ACC112 (cell line): ENCODE measurements around the gene DNAJC16.
A peak's percentile ranks its signal among the peaks of the same experiment; 100 is the strongest.
"Not testable (repeated sequence)": the region's sequence is repeated elsewhere in the genome, so short reads cannot be mapped to it uniquely, and the experiment has no call there.

Experiments
- H2AFZ ChIP-seq: fragments of 200-600 bp; sonication (generic); one replicate; pipeline ENCODE4 v1.6.0; 2017; ENCODE audit warnings: antibody characterized with exemption, low read length; ENCODE audit not compliant: unreplicated experiment
- H3K27ac ChIP-seq: fragments of 200-600 bp; sonication (generic); 2 replicates; pipeline ENCODE4 v1.5.1; 2014; ENCODE audit warnings: low read depth, mild to moderate bottlenecking, antibody characterized with exemption, low read length, moderate library complexity
- H3K27me3 ChIP-seq: fragments of 200-600 bp; sonication (generic); 2 replicates; pipeline ENCODE4 v1.6.1; 2014; ENCODE audit warnings: mild to moderate bottlenecking, antibody characterized with exemption, low read length, moderate library complexity, mixed read lengths; ENCODE audit not compliant: insufficient read depth
- H3K36me3 ChIP-seq: fragments of 200-600 bp; sonication (generic); 2 replicates; pipeline ENCODE4 v1.6.1; 2016; ENCODE audit warnings: mild to moderate bottlenecking, antibody characterized with exemption, low read length, moderate library complexity, mixed read lengths; ENCODE audit not compliant: insufficient read depth
- H3K4me1 ChIP-seq: fragments of 200-600 bp; sonication (generic); one replicate; pipeline ENCODE4 v1.6.1; 2016; ENCODE audit warnings: low read length, mixed read lengths; ENCODE audit not compliant: insufficient read depth, unreplicated experiment, control insufficient read depth
- H3K4me3 ChIP-seq: fragments of 200-600 bp; sonication (generic); 2 replicates; pipeline ENCODE4 v1.5.1; 2014; ENCODE audit warnings: mild to moderate bottlenecking, low read depth, low read length
- H3K79me2 ChIP-seq: fragments of 200-600 bp; sonication (generic); one replicate; pipeline ENCODE4 v1.6.0; 2016; ENCODE audit warnings: low read length; ENCODE audit not compliant: control insufficient read depth, unreplicated experiment, insufficient read depth

Gene DNAJC16

GRCh38 chr1:15592285-15592684 is 65.6 kb downstream of the DNAJC16 start:
- Histone ChIP-seq H3K79me2 (no peaks in the 10 kb centered on the region), H3K4me1 (no peaks in the 10 kb centered on the region), H3K4me3 (no peak overlapping the region), H2AFZ (no peak overlapping the region), H3K27ac (no peak overlapping the region), H3K36me3 (no peaks in the 10 kb centered on the region), H3K27me3 (peaks cover 4% of the 10 kb centered on the region; the same call in 1 of the 2 replicates)

GRCh38 chr1:15595809-15596617 is 69.4 kb downstream of the DNAJC16 start:
- no peaks in the 10 kb centered on the region for H3K79me2 ChIP-seq
- no peaks in the 10 kb centered on the region for H3K4me1 ChIP-seq
- H3K27ac ChIP-seq = no peak overlapping the region
- H3K36me3 ChIP-seq = no peaks in the 10 kb centered on the region
- H3K27me3 ChIP-seq = peaks cover 9% of the 10 kb centered on the region; the same call in 1 of the 2 replicates
- no peak overlapping the region for H2AFZ ChIP-seq
- H3K4me3 ChIP-seq = no peak overlapping the region

GRCh38 chr1:15598436-15598835 is 71.8 kb downstream of the DNAJC16 start:
- no peaks in the 10 kb centered on the region for H3K79me2 ChIP-seq
- H3K4me1 ChIP-seq = peaks cover 12% of the 10 kb centered on the region
- no peak overlapping the region for H2AFZ ChIP-seq
- H3K27ac ChIP-seq = no peak overlapping the region
- H3K36me3 ChIP-seq = no peaks in the 10 kb centered on the region
- H3K27me3 ChIP-seq = peaks cover 9% of the 10 kb centered on the region; the same call in 1 of the 2 replicates
- H3K4me3 ChIP-seq = no peak overlapping the region

DNA sequence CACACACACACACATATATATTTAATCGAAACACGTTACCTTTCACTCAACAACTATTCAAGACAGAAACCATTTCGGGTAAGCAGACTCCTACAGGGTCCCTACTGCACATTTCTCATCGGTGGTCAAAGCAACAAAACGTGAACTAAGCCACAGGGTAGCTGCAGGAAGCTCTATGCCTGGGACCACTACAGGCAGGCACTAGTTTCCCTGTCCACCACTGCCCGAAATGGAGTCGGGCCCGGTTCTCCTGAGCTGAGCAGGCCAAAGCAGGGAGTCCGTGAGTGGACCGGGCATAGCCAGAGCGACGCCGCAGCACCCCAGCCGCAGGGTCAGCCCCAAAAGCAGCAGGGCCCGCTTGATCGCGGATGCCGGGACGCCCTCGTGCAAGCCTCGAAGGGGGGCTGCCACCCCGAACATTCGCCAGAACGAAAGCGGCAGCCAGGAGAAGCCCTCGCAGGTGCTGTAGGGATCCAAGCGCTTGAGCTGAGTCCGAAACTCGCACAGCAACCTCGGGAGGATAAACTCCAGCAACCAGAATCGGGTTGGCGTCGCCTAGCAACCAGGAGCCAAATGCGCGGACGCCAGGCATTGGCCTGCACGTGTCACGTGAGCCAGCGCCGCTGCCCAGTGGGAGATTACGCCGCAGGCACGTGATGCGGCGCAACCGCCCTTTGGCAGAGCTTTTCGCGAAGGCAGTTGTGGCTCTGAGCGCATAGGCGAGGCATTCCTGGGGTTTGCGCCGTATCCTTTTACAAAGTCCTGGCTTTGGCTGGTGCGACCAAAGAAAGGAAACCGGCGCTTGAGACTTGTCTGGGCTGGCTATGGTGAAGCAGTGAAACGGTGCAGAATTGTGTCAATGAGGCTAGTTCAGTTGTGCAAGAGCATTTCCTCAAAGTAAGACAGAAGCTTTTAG is 76.7 kb downstream of the DNAJC16 start:
- Histone ChIP-seq H3K36me3 (no peaks in the 10 kb centered on the region), H2AFZ (peak overlapping the region; percentile 99), H3K27me3 (peaks cover 4% of the 10 kb centered on the region; the same call in 1 of the 2 replicates), H3K79me2 (no peaks in the 10 kb centered on the region), H3K4me3 (peak overlapping the region; percentile 94), H3K4me1 (peaks cover 12% of the 10 kb centered on the region), H3K27ac (peak overlapping the region; percentile 64)

DNA sequence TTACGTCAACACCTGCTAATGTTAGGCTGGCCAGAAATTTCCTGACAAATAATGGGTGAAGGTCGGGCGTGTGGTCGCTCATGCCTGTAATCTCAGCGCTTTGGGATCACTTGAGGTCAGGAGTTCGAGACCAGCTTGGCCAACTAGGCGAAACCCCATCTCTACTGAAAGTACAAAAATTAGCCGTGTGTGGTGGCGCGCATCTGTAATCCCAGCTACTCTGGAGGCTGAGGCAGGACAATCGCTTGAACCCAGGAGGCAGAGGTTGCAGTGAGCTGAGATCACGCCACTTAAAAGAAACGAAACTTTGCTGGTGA is 77.3 kb downstream of the DNAJC16 start:
- peak overlapping the region; percentile 38 for H3K27ac ChIP-seq
- not testable (repeated sequence) for H3K27me3 ChIP-seq, H3K79me2 ChIP-seq, H3K36me3 ChIP-seq
- H2AFZ ChIP-seq = peak overlapping the region; percentile 99
- peaks cover 12% of the 10 kb centered on the region for H3K4me1 ChIP-seq
- peak overlapping the region; percentile 94 for H3K4me3 ChIP-seq

- not testable (repeated sequence) for H3K36me3 ChIP-seq, H3K27ac ChIP-seq
- peaks cover 12% of the 10 kb centered on the region for H3K4me1 ChIP-seq
Observed at GRCh38 chr1:15604400-15604799, 77.8 kb downstream of the DNAJC16 start.

GRCh38 chr1:15605398-15606383 is 79.0 kb downstream of the DNAJC16 start:
- H3K27me3 ChIP-seq = no peaks in the 10 kb centered on the region
- H2AFZ ChIP-seq = no peak overlapping the region
- H3K79me2 ChIP-seq = no peaks in the 10 kb centered on the region
- H3K4me3 ChIP-seq = no peak overlapping the region
- H3K4me1 ChIP-seq = peaks cover 12% of the 10 kb centered on the region
- H3K27ac ChIP-seq = no peak overlapping the region
- H3K36me3 ChIP-seq = no peaks in the 10 kb centered on the region

More at GRCh38 chr1:15604400-15604799, 77.8 kb downstream of the DNAJC16 start:
- H3K79me2 ChIP-seq, H3K27me3 ChIP-seq, H3K4me3 ChIP-seq, H2AFZ ChIP-seq: not testable (repeated sequence)

GRCh38 chr1:15609631-15610030 is 83.0 kb downstream of the DNAJC16 start:
- Histone ChIP-seq H3K27me3 (no peaks in the 10 kb centered on the region), H3K4me1 (no peaks in the 10 kb centered on the region), H3K36me3 (no peaks in the 10 kb centered on the region), H3K79me2 (no peaks in the 10 kb centered on the region), H2AFZ (no peak overlapping the region), H3K27ac (no peak overlapping the region), H3K4me3 (no peak overlapping the region)

DNA sequence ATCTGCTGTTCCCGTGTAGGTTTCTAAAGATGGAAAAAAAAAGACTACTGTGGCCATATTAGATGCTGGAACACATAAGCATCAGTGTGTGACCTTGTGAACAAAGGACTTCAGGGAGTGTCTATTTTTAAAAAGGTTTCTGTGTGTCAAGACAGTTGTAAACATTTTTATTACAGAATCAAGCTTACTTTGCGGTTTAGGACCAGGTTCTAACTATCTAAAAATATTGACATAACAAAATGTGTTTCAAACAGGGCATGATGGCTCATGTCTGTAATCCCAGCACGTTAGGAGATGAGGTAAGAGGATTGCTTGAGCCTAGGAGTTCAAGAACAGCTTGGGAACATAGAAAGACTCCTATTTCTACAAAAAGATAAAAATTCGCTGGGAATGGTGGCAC is 83.5 kb downstream of the DNAJC16 start:
- Histone ChIP-seq H3K79me2 (no peaks in the 10 kb centered on the region), H3K4me1 (no peaks in the 10 kb centered on the region), H3K4me3 (no peak overlapping the region), H3K27me3 (no peaks in the 10 kb centered on the region), H2AFZ (no peak overlapping the region), H3K27ac (no peak overlapping the region), H3K36me3 (no peaks in the 10 kb centered on the region)
